HepG2 (cell line): ENCODE measurements around the gene ZNF740. TPM values are rescaled to one million over a fixed set of nuclear protein-coding genes. Genes with fewer than 3 reads are reported as not detected.
A peak's percentile ranks its signal among the peaks of the same experiment; 100 is the strongest.

Experiments used
- ATAC-seq: fragments of 200-7000 bp; cut with Tn5 transposase; 3 replicates; pipeline ENCODE4 v1.9.1; 2020; ENCODE audit warnings: mild to moderate bottlenecking, moderate library complexity
- Bru-seq: library from RNA; stranded (reverse); fragments of 400-500 nt; gene quantifications from one replicate; lab custom pipeline; 2021; lab: Mats Ljungman, UMichigan
- BruChase-seq, 2 experiments: library from RNA; stranded (reverse); fragments of 400-500 nt; gene quantifications; one replicate each; lab custom pipeline; 2021; lab: Mats Ljungman, UMichigan
- BruUV-seq: library from RNA; stranded (reverse); fragments of 400-500 nt; replicated peaks from 2 replicates; lab custom pipeline; 2021; lab: Mats Ljungman, UMichigan
- CTCF ChIA-PET: fragments of 300-600 bp; formaldehyde crosslinking; extraction: SDS; loops from one replicate; lab custom pipeline; 2021; ENCODE audit warnings: low total read pairs, inconsistent platforms, low intra/inter-chr PET ratio; lab: Yijun Ruan, JAX
- POLR2A ChIA-PET: fragments of 350-600 bp; sonication (Branson Sonifier 250); formaldehyde crosslinking; loops from one replicate; lab custom pipeline; 2020; ENCODE audit warnings: antibody characterized with exemption, inconsistent platforms; lab: Yijun Ruan, JAX
- DNase-seq: peaks from one replicate; pipeline ENCODE4 v3.0.0-alpha.2; 2015; ENCODE audit warnings: low spot score
- FAIRE-seq: peaks from 3 replicates; lab custom pipeline; 2011; peaks lifted over from hg19 to GRCh38; lab: Jason Lieb, UNC
- H2AFZ ChIP-seq: one replicate; pipeline ENCODE4 v1.6.1; 2011; ENCODE audit warnings: low read length, inconsistent platforms
- H3K27ac ChIP-seq: fragments of 300-600 bp; 3 replicates; pipeline ENCODE4 v1.8.0; 2011; ENCODE audit warnings: mixed run types, mild to moderate bottlenecking, mixed read lengths, low read length, inconsistent platforms; ENCODE audit not compliant: insufficient read depth; ENCODE audit errors: extremely low read length
- H3K27me3 ChIP-seq, 2 experiments: fragments of 200-600 bp in 1 of 2; 2 replicates in 1 of 2; 3 replicates in 1 of 2; pipeline versions ENCODE4 v1.6.0 to v1.8.0; 2011; ENCODE audit warnings: low read length in 2 of 2, mild to moderate bottlenecking in 2 of 2, moderate library complexity in 2 of 2, inconsistent platforms in 1 of 2; ENCODE audit not compliant: insufficient read depth in 2 of 2, control insufficient read depth in 1 of 2
- H3K36me3 ChIP-seq, 2 experiments: fragments of 200-600 bp in 1 of 2; replicated peaks in 1 of 2; 2 replicates in 1 of 2; 3 replicates in 1 of 2; pipeline versions ENCODE4 v1.5.1 to v1.8.0; 2011; ENCODE audit warnings: low read length in 2 of 2, inconsistent platforms in 1 of 2; ENCODE audit not compliant: insufficient read depth in 2 of 2, control insufficient read depth in 1 of 2
- H3K4me1 ChIP-seq: 2 replicates; pipeline ENCODE4 v1.5.1; 2012; ENCODE audit warnings: low read length, inconsistent platforms; ENCODE audit not compliant: insufficient read depth
- H3K4me2 ChIP-seq: 2 replicates; pipeline ENCODE4 v1.6.0; 2011; ENCODE audit warnings: low read depth, low read length, inconsistent platforms
- H3K4me3 ChIP-seq, 3 experiments: fragments of 200-600 bp in 1 of 3; sonication (generic), shearing (Covaris generic) in 1 of 3; replicated peaks in 1 of 3; 2 replicates each; pipeline ENCODE4 v1.5.1; 2011 to 2016; ENCODE audit warnings: low read length in 3 of 3, inconsistent platforms in 2 of 3, low read depth in 2 of 3, mild to moderate bottlenecking in 2 of 3, control low read depth in 1 of 3, mixed read lengths in 1 of 3; ENCODE audit not compliant: insufficient read depth in 1 of 3
- H3K79me2 ChIP-seq: one replicate; pipeline ENCODE4 v1.6.1; 2011; ENCODE audit warnings: low read length, inconsistent platforms; ENCODE audit not compliant: insufficient read depth
- H3K9ac ChIP-seq: 2 replicates; pipeline ENCODE4 v1.6.0; 2011; ENCODE audit warnings: mild to moderate bottlenecking, low read depth, low read length, inconsistent platforms; ENCODE audit not compliant: insufficient read depth
- H3K9me3 ChIP-seq: 2 replicates; pipeline ENCODE4 v1.5.1; 2012; ENCODE audit warnings: mild to moderate bottlenecking, low read length
- H4K20me1 ChIP-seq: 2 replicates; pipeline ENCODE4 v1.6.0; 2011; ENCODE audit warnings: inconsistent platforms, mild to moderate bottlenecking, low read length, moderate library complexity; ENCODE audit not compliant: insufficient read depth
- BORCS8-MEF2B ChIP-seq: sonication (generic); formaldehyde crosslinking; IDR thresholded peaks from 2 replicates; pipeline ENCODE4 v1.8.0; 2022; ENCODE audit warnings: mild to moderate bottlenecking, missing genetic modification reagents
- FOXA1 ChIP-seq, 2 experiments: fragments of 450-650 bp in 1 of 2; sonication (generic) in 1 of 2; formaldehyde crosslinking in 1 of 2; IDR thresholded peaks; 2 replicates each; pipeline versions ENCODE4 v1.4.0 to v1.6.1; 2016 to 2020; ENCODE audit warnings: missing genetic modification reagents in 1 of 2
- GATA4 ChIP-seq: sonication (generic); IDR thresholded peaks from 2 replicates; pipeline ENCODE4 v1.6.1; 2016; ENCODE audit warnings: antibody characterized with exemption, low read depth, borderline replicate concordance
- NR2F6 ChIP-seq, 2 experiments: IDR thresholded peaks; 2 replicates each; pipeline ENCODE4 v1.6.1; 2016; ENCODE audit warnings: antibody characterized with exemption in 1 of 2, mild to moderate bottlenecking in 1 of 2
- RBAK ChIP-seq: sonication (generic); formaldehyde crosslinking; IDR thresholded peaks from 2 replicates; pipeline ENCODE4 v1.5.1; 2020; ENCODE audit warnings: mild to moderate bottlenecking, missing genetic modification reagents
- SKI ChIP-seq: fragments of 450-650 bp; IDR thresholded peaks from one replicate; pipeline ENCODE4 v1.6.1; 2018; ENCODE audit warnings: mild to moderate bottlenecking; ENCODE audit not compliant: partially characterized antibody
- ZFP1 ChIP-seq: IDR thresholded peaks from 2 replicates; pipeline ENCODE4 v1.6.1; 2016
- WGBS: methylation state at CpG from one replicate; pipeline ENCODE4 v1.1.6; 2017; ENCODE audit warnings: low lambda C conversion rate; 5-methylcytosine and 5-hydroxymethylcytosine counted together
- in situ Hi-C: cut with HindIII; loops from 2 replicates; pipeline ENCODE4 v1.10.0; 2017; ENCODE audit warnings: low pct_unique_long_range_greater_than_20kb; ENCODE audit not compliant: extremely low pct_ligation_motif_present
- intact Hi-C: fragments of 100-400 bp; cut with micrococcal nuclease; formaldehyde crosslinking; loops from one replicate; pipeline ENCODE4 v1.10.0; 2022; ENCODE audit not compliant: unreplicated experiment
- long read RNA-seq, 2 experiments: library from RNA in 1 of 2; library from polyadenylated mRNA in 1 of 2; stranded (forward) in 1 of 2; unstranded in 1 of 2; transcript quantifications; one replicate each; pipeline ENCODE4 v2.0.0, GENCODE V29; 2019 to 2022
- polyA minus RNA-seq, 3 experiments: library from RNA; depleted of rRNA, polyadenylated mRNA; stranded (reverse); fragments of >200 nt; gene quantifications; 2 replicates each; pipeline ENCODE4 v1.2.3, GENCODE V29; 2011; ENCODE audit warnings: low replicate concordance in 1 of 3
- polyA plus RNA-seq, 8 experiments: library from polyadenylated mRNA; depleted of rRNA in 3 of 8; stranded (reverse) in 7 of 8; unstranded in 1 of 8; fragments of >200 nt; fragmentation: Illumina TruSeq in 4 of 8; extraction: Trizol in 4 of 8; gene quantifications; 2 replicates each; pipeline versions ENCODE4 v1.2.1 to v1.2.3, GENCODE V29; 2011 to 2016; ENCODE audit warnings: low read depth in 4 of 8, missing spikeins in 1 of 8, mixed read lengths in 1 of 8; ENCODE audit not compliant: insufficient read depth in 1 of 8
- total RNA-seq, 5 experiments: library from RNA; depleted of rRNA; stranded (reverse); fragments of >200 nt; fragmentation: Illumina TruSeq; extraction: Trizol; gene quantifications; 2 replicates each; pipeline ENCODE4 v1.2.3, GENCODE V29; 2016; ENCODE audit warnings: low read depth in 1 of 5
- TF ChIP-seq, protein P1 (sequence below): sonication (generic); formaldehyde crosslinking; IDR thresholded peaks from 2 replicates; pipeline ENCODE4 v1.4.0; 2020; ENCODE audit warnings: missing genetic modification reagents, borderline replicate concordance
- TF ChIP-seq, protein P2 (sequence below): sonication (generic); formaldehyde crosslinking; IDR thresholded peaks from 2 replicates; pipeline ENCODE4 v1.8.0; 2022; ENCODE audit warnings: mild to moderate bottlenecking, missing genetic modification reagents, borderline replicate concordance
- TF ChIP-seq, protein P3 (sequence below): sonication (generic); formaldehyde crosslinking; IDR thresholded peaks from 2 replicates; pipeline ENCODE4 v1.4.0; 2020; ENCODE audit warnings: missing genetic modification reagents

ZNF740 gene, protein sequence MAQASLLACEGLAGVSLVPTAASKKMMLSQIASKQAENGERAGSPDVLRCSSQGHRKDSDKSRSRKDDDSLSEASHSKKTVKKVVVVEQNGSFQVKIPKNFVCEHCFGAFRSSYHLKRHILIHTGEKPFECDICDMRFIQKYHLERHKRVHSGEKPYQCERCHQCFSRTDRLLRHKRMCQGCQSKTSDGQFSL
- total RNA-seq (2016; rRNA removed; fragmentation: Illumina TruSeq; extraction: Trizol) = 15.0 and 16.9 TPM in 2 replicates
- total RNA-seq (2016; cell fraction: cytosol; rRNA removed; fragmentation: Illumina TruSeq; extraction: Trizol; ENCODE audit: low read depth) = 2.4 and 4.8 TPM in 2 replicates
- 13.9 and 16.1 TPM in 2 replicates for total RNA-seq (2016; cell fraction: insoluble cytoplasmic fraction; rRNA removed; fragmentation: Illumina TruSeq; extraction: Trizol)
- total RNA-seq (2016; cell fraction: membrane; rRNA removed; fragmentation: Illumina TruSeq; extraction: Trizol) = 11.3 and 11.8 TPM in 2 replicates
- 20.9 and 23.7 TPM in 2 replicates for total RNA-seq (2016; cell fraction: nucleus; rRNA removed; fragmentation: Illumina TruSeq; extraction: Trizol)
- polyA plus RNA-seq (2011; rRNA removed) = 19.0 and 22.0 TPM in 2 replicates
- 7.2 and 8.9 TPM in 2 replicates for polyA plus RNA-seq (2011; cell fraction: cytosol; rRNA removed)
- polyA plus RNA-seq (2011; cell fraction: nucleus; rRNA removed) = 49.3 and 50.2 TPM in 2 replicates
- polyA plus RNA-seq (2012) = 15.4 and 16.5 TPM in 2 replicates
- 1.4 and 2.0 TPM in 2 replicates for polyA plus RNA-seq (2016; cell fraction: cytosol; fragmentation: Illumina TruSeq; extraction: Trizol; ENCODE audit: low read depth)
- 11.3 and 12.0 TPM in 2 replicates for polyA plus RNA-seq (2016; cell fraction: insoluble cytoplasmic fraction; fragmentation: Illumina TruSeq; extraction: Trizol; ENCODE audit: low read depth)
- polyA plus RNA-seq (2016; cell fraction: membrane; fragmentation: Illumina TruSeq; extraction: Trizol; ENCODE audit: low read depth) = 4.1 and 5.8 TPM in 2 replicates
- polyA plus RNA-seq (2016; cell fraction: nucleus; fragmentation: Illumina TruSeq; extraction: Trizol; ENCODE audit: insufficient read depth, low read depth) = 21.2 and 25.1 TPM in 2 replicates
- 41.0 and 77.8 TPM in 2 replicates for polyA minus RNA-seq (2011; rRNA and poly(A)+ RNA removed; ENCODE audit: low replicate concordance)
- polyA minus RNA-seq (2011; cell fraction: cytosol; rRNA and poly(A)+ RNA removed) = 8.4 and 10.6 TPM in 2 replicates
- polyA minus RNA-seq (2011; cell fraction: nucleus; rRNA and poly(A)+ RNA removed) = 91.4 and 93.6 TPM in 2 replicates
- Bru-seq, nascent RNA = percentile 90 among the genes with signal in this experiment
- percentile 90 among the genes with signal in this experiment for BruChase-seq, experiment 1, labeled RNA remaining after a 6-hour chase
- percentile 93 among the genes with signal in this experiment for BruChase-seq, experiment 2, labeled RNA remaining after a 2-hour chase
- long read RNA-seq, experiment 1, full-length matches to known transcripts = 1 of 6 reads
- long read RNA-seq, experiment 1, partial matches to known transcripts = 0 of 6 reads
- long read RNA-seq, experiment 1, other reads (novel, unspliced or antisense) = 5 of 6 reads
- long read RNA-seq, experiment 2, partial matches to known transcripts = 3 of 44 reads
- long read RNA-seq, experiment 2, other reads (novel, unspliced or antisense) = 41 of 44 reads

DNA sequence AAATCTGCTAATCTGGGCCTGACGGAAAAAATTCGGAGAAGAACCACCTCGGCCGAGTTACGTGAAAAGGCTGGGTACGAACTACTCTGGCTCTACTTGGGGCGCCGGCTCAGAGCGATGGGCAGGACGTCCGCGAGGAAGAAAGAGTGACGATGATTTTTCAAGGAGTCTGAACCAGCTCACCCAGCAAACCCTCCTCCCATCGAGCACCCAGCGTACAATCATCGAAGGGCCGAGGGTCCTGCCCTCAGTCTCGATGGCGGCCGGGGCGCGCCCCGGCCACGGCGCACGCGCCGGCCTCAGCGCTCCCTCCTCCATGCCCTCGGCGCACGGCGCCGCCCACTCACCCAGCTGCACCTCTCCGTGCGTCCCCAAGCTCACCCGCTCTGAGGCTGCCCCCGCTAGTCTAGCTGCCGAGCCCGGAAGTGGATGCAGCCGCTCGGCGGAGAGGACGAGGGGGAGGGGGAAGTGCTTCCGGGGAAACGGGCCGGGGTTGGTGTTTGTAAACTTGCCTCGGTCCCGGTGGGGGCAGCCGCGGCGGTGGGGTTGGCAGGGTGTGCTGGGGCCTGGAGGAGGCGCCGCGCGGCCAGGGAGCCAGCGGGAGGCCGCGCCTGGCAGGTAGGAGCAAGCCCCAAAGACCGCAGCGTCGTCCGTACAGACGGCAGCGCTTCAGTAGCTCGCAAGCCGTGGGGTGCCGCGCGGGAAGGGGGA lies at the start of gene ZNF740, which contains the start of gene CSAD:
ZNF740 (plus strand) TSS at position 503 of the 711 bp plus-strand sequence. CDS start 1,262 bp downstream, outside the sequence.
CSAD (minus strand) TSS at position 706 of the 711 bp plus-strand sequence. CDS start 7,455 bp downstream, outside the sequence.
- peaks cover 15% of the 10 kb centered on the region for H4K20me1 ChIP-seq
- in situ Hi-C loops (no loop called here), intact Hi-C loops (loop anchor here (1.0 kb wide), 1 partner anchor 10 kb away; no protein-coding TSS in a partner anchor)
- H3K9ac ChIP-seq = peak within 1 kb of the TSS; percentile 85
- no TSS peak for BruUV-seq
- ChIA-PET POLR2A (interaction anchor here (0.6 to 3.3 kb wide), 29 partner anchors 9 to 321 kb away, joined by 3 to 34 read pairs (median 5); partner anchors contain the start of genes AAAS, EIF4B, ESPL1 and MYG1), CTCF (no interaction called here)
- under 1% methylated on average over 27 of the region's 70 CpGs for WGBS
- peaks cover 32% of the 10 kb centered on the region for H3K79me2 ChIP-seq
- H3K4me3 ChIP-seq = peak within 1 kb of the TSS; percentile 64 to 93 (median 82)
- FAIRE-seq (peak; percentile 75), DNase-seq (peak; percentile 95), ATAC-seq (peak; percentile 98)
- peak within 1 kb of the TSS; percentile 89 for H3K4me2 ChIP-seq
- H3K9me3 ChIP-seq = no peaks in the 10 kb centered on the region
- H3K27ac ChIP-seq = peak within 1 kb of the TSS; percentile 91
- H3K27me3 ChIP-seq = no peaks in the 10 kb centered on the region; a peak in 1 of 5 replicates
- peak within 1 kb of the TSS; percentile 90 for H2AFZ ChIP-seq
- H3K4me1 ChIP-seq = peaks cover 56% of the 10 kb centered on the region
- H3K36me3 ChIP-seq = peaks cover 9 to 33% of the 10 kb centered on the region in 2 experiments
- TF ChIP-seq GATA4 (no peak; the same call in 1 of the 2 replicates), BORCS8-MEF2B (peak; percentile 43; the same call in 1 of the 2 replicates), ZFP1 (CRISPR knock-in tag) (no peak), FOXA1 (IDR thresholded peaks at IDR 0.05) (no peak), FOXA1 (CRISPR knock-in tag; IDR thresholded peaks at IDR 0.05) (peak; percentile 76), SKI (peak; percentile 61), NR2F6 (IDR thresholded peaks at IDR 0.05) (no peak), NR2F6 (CRISPR knock-in tag; IDR thresholded peaks at IDR 0.05) (peak; percentile 40; the same call in 1 of the 2 replicates), RBAK (no peak)
- TF ChIP-seq, protein P1, sequence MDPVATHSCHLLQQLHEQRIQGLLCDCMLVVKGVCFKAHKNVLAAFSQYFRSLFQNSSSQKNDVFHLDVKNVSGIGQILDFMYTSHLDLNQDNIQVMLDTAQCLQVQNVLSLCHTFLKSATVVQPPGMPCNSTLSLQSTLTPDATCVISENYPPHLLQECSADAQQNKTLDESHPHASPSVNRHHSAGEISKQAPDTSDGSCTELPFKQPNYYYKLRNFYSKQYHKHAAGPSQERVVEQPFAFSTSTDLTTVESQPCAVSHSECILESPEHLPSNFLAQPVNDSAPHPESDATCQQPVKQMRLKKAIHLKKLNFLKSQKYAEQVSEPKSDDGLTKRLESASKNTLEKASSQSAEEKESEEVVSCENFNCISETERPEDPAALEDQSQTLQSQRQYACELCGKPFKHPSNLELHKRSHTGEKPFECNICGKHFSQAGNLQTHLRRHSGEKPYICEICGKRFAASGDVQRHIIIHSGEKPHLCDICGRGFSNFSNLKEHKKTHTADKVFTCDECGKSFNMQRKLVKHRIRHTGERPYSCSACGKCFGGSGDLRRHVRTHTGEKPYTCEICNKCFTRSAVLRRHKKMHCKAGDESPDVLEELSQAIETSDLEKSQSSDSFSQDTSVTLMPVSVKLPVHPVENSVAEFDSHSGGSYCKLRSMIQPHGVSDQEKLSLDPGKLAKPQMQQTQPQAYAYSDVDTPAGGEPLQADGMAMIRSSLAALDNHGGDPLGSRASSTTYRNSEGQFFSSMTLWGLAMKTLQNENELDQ = 0 out of 2 replicates have a peak, but pooled peaks have one; percentile 57
- TF ChIP-seq, protein P2, sequence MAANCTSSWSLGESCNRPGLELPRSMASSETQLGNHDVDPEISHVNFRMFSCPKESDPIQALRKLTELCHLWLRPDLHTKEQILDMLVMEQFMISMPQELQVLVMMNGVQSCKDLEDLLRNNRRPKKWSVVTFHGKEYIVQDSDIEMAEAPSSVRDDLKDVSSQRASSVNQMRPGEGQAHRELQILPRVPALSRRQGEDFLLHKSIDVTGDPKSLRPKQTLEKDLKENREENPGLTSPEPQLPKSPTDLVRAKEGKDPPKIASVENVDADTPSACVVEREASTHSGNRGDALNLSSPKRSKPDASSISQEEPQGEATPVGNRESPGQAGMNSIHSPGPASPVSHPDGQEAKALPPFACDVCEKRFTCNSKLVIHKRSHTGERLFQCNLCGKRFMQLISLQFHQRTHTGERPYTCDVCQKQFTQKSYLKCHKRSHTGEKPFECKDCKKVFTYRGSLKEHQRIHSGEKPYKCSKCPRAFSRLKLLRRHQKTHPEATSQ (CRISPR knock-in tag) = peak; percentile 80; the same call in 1 of the 2 replicates
- TF ChIP-seq, protein P3, sequence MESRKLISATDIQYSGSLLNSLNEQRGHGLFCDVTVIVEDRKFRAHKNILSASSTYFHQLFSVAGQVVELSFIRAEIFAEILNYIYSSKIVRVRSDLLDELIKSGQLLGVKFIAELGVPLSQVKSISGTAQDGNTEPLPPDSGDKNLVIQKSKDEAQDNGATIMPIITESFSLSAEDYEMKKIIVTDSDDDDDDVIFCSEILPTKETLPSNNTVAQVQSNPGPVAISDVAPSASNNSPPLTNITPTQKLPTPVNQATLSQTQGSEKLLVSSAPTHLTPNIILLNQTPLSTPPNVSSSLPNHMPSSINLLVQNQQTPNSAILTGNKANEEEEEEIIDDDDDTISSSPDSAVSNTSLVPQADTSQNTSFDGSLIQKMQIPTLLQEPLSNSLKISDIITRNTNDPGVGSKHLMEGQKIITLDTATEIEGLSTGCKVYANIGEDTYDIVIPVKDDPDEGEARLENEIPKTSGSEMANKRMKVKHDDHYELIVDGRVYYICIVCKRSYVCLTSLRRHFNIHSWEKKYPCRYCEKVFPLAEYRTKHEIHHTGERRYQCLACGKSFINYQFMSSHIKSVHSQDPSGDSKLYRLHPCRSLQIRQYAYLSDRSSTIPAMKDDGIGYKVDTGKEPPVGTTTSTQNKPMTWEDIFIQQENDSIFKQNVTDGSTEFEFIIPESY (CRISPR knock-in tag) = 0 out of 2 replicates have a peak, but pooled peaks have one; percentile 7
